GM18909 (cell line): ENCODE results near the gene CDX1.

Source experiments
- ATAC-seq: cut with Tn5 transposase; IDR thresholded peaks from one replicate; pipeline ENCODE4 v1.9.1; 2021; ENCODE audit warnings: mild to moderate bottlenecking; ENCODE audit not compliant: unreplicated experiment, poor library complexity

The CDX1 gene

GRCh38 chr5:150180241-150181026 is 13.9 kb downstream of the CDX1 start:
- no peak for ATAC-seq

- ATAC-seq, result no peak
These were observed 14.4 kb downstream of the CDX1 start for GRCh38 chr5:150181027-150181426.

GRCh38 chr5:150181766-150182545 is 15.4 kb downstream of the CDX1 start:
- no peak for ATAC-seq

DNA sequence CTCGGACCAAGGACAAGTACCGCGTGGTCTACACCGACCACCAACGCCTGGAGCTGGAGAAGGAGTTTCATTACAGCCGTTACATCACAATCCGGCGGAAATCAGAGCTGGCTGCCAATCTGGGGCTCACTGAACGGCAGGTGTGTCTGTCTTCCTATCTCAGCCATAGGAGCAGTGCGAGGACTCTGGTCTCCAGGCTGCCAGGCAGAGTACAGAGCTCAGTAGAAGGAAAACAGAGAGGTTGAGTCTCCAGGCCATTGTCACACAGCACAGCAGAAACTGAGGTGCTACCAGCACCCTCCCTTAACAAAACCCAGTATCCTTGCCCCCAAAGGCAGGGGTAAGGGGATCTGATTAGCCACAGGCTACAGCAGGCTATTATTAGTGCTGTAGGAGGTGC is 16.2 kb downstream of the CDX1 start:
- ATAC-seq, result no peak

GRCh38 chr5:150183436-150183835 is 16.9 kb downstream of the CDX1 start:
- no peak for ATAC-seq

GRCh38 chr5:150184006-150184405 is 17.4 kb downstream of the CDX1 start:
- ATAC-seq, result no peak

- no peak for ATAC-seq
These were observed 18.7 kb downstream of the CDX1 start for GRCh38 chr5:150184990-150185912.

DNA sequence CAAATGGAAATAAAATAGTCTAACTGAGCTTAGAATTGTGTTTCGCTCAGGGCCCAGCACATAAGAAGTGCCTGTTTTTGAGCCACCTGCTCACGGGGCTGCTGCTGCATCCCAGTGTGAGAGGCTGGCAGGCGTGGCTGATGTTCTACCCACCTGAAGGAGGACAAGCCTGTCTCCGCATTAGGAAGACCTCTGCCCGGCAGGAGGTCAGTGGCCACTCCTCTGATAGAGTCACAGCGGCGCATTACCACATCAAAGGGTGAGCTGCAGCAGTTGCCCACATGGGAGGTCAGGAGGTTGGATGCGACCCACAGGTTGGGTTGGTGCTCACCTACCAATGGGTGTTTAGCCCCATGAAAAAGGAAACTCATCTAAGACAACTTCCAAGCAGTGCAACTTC is 19.6 kb downstream of the CDX1 start:
- ATAC-seq, result no peak

DNA sequence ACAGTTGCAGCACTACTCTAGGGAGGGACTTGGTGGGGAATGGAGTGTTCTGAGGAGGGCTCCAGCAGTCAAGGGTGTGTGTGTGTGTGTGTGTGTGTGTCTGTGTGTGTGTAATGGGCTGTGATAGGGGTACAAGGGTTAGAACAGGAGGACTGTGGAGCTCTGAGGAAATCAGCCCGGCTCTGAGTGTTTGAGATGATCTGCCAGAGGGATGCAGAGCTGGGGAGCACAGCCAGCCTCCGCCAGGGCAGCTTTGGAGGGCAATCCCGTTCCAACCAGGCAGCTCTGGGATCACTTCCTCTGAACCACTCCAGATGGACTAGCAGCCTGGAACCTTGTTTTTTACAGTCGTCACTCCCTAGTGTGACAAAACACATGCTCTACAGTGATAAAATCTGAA is 20.3 kb downstream of the CDX1 start:
- no peak for ATAC-seq

DNA sequence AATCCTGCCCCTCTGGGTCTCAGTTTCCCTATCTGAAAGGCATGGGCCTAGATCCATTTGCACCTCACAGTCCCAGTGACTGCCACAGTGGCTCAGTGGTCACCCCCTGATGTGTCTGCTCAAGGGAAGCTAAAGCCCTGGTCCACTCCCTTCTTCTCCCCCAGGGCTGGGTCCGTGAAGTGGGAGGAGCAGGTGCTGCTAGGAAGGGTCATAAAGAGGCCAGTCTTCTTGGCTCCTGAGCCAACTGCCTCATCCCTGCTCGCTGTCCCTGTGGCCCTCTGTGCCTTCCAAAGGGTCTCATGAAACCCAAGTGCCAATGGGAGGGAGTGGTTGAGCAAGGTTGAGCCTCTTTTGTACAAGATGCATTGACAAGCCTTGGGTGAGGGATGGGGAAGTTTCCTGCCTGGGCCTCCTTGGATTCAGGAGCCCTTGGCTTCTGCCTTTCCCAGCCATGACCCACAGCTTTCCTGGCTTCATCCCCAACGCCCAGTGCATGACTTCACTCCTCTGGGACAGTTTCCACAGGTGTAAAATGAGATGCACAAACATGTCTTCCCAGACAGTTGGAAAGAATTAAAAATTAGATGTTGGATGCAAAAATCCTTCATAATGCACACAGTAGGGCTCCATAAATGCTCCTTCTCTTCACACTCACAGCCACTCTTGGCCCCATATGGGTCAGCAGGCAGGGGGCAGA is 21.7 kb downstream of the CDX1 start:
- no peak for ATAC-seq

GRCh38 chr5:150189326-150189725 is 22.7 kb downstream of the CDX1 start:
- ATAC-seq, result no peak

DNA sequence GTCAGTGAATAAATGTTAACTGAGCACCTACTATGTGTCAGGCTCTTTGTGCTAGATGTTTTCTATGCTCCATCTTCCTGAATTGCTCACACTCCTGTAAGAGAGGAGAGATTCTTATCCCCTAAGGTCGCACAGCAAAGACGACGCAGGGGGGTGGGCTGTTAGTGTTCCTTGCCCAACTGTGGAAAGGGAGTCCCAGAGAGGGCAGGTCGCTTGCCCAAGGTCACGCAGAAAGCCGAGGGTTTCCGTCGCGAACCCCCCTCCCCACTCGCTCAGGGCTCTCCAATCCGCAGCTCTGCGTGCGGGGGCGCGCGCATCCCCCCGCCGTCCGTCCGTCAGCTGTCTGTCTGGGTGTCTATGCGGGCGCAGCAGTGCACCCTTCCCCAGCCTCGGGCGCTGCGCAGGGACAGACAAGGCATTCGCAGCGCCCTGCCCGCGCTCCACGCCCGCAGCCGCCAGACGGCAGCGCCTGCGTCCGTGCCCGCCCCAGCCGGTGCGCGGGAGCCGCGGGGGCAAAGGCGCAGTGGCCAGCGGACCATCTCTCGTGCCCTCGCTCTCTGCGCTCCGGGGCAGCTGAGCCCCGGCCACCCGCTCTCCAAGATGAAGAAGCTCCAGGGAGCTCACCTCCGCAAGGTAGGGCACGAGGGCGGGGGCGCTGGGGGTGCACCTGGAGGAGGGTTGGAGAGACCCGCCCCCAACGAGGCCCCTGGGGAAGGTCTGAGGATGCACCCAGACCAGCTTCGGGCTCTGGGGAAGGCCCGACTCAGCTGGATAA is 23.3 kb downstream of the CDX1 start, which contains the start of gene SLC6A7:
Gene SLC6A7, plus strand, starts transcription at position 335 of the 775 bp plus-strand sequence. Its CDS starts 266 bp downstream, at position 601.
- no peak for ATAC-seq

GRCh38 chr5:150190503-150190979 is 24.0 kb downstream of the CDX1 start:
- ATAC-seq, result no peak

DNA sequence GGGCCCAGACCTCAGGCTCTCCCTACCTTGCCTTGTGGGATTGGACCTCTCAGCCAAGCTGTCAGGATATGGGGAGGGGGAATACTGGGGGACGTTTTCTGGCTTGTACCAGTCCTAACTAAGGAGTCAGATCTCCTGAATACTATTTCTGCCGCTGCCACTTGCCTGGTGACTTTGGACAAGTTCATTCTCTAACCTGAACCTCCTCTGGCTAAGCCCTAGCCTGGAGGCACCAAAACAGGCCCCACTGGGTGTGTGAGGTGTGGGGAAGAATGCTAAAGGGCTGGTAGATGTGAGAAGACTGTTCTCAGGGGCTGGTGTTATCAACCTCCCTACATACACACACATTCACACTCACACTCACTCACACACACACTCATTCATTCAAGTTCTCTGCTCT is 24.4 kb downstream of the CDX1 start:
- ATAC-seq, result no peak

GRCh38 chr5:150192462-150192861 is 25.9 kb downstream of the CDX1 start:
- ATAC-seq, result no peak

DNA sequence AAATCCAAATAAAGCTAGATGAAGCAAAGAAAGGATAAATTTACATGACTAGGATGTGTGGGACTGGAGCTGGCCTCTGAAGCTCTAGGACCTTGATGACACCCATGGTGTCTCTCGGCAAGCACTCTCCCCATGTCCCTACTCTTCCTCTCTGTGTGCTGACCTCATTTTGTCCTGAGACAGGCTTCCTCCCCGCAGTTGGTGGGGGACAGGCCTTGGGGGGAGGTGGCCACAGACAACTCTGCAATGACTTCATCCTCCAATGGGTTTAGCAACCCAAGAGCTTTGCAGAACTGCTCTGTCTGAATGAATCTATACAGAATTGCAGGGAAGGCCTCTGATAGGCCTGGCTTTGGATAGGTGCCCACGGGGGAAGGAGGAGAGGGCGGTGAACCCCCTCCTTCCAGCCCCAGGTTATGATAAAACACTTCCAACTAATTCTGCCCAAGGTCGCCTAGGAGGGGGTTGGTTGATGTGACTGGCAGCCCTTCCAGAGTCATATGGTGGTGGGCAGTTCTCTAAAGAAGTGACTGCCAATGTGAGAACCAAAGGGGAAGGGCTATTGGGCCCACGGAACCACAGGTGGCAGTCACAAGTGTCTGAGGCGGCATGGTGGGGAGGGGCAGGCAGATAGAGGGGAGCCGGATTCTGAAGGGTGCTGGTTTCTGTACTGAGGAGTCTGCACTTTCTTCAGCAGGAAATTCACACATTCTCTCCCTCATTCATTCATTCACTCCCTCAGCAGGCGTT is 29.3 kb downstream of the CDX1 start:
- ATAC-seq, result no peak

DNA sequence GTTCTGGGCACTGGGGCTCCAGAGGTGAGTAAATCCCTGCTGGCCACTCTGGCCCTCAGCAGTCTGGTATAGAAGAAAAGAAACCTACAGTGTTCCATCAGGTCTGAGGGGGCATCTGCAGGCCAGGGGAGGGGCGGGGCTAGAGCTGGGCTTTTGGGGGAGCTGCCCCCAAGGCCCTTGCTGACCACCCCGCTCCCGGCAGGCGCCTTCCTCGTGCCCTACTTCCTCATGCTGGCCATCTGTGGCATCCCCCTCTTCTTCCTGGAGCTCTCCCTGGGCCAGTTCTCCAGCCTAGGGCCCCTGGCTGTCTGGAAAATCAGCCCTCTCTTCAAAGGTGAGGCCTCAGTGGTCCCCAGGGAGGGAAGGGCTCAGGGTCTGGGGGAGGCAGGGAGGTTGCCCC is 29.9 kb downstream of the CDX1 start:
- no peak for ATAC-seq

- no peak for ATAC-seq
These were observed 30.4 kb downstream of the CDX1 start for GRCh38 chr5:150196986-150197385.
